ENCODE measurements around the gene MS4A7. TPM values are rescaled to one million over a fixed set of nuclear protein-coding genes. Genes with fewer than 3 reads are reported as not detected.
A peak's percentile ranks its signal among the peaks of the same experiment; 100 is the strongest.
"Not testable (repeated sequence)": the region's sequence is repeated elsewhere in the genome, so short reads cannot be mapped to it uniquely, and the experiment has no call there.

The MS4A7 gene
- total RNA-seq, 4 donors from 2014 or later, result 5.6 to 43.5 (median 26.1) TPM

DNA sequence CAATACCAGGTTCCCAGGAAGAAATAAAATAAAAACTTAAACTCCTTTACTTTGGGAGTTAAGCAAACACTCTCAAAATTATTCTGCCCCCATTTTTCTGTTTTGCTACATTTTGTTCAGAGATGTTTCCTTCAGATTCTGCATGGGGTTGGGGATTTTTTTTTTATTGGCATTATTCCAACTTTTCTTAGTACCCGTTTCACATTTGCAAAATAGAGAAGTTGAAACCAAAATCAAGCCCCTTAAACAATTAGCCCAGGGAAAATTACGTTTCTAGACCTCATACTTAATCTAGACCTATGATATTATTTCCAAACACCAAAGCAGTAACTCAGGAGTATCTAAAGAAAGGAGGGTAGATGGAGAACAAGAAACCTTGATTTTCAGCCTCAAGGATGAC, 20.6 kb upstream of the MS4A7 start:
- Histone ChIP-seq H3K4me3 (no peak overlapping the region), H3K27ac (no peak overlapping the region), H3K27me3 (no peaks in the 10 kb centered on the region), H3K36me3 (no peaks in the 10 kb centered on the region), H3K9me3 (no peaks in the 10 kb centered on the region), H3K4me1 (no peaks in the 10 kb centered on the region)
- in situ Hi-C loops (cut with MboI; ENCODE audit: low pct_ligation_motif_present in 1 of 4, low pct_unique_long_range_greater_than_20kb in 1 of 4, low sequenced_read_pairs in 3 of 4), result loop anchor here in 1 of 4 donors (25.0 kb wide), 1 partner anchor 280 kb away; no protein-coding TSS in a partner anchor
- WGBS, 2 donors (ENCODE audit: low coverage in 1 of 2), result 18 to 24% methylated on average over 2 of the region's 2 CpGs
- TF ChIP-seq POLR2A (IDR thresholded peaks at IDR 0.05), result no peak
- TF ChIP-seq EP300 (IDR thresholded peaks at IDR 0.05; ENCODE audit: low read depth), result no peak
- no peak for TF ChIP-seq POLR2AphosphoS5 (IDR thresholded peaks at IDR 0.05)
- intact Hi-C loops (cut with DNase I; ENCODE audit: low total_unique reads), result no loop called here
- no peak for DNase-seq

- in situ Hi-C loops (cut with MboI; ENCODE audit: low pct_ligation_motif_present in 1 of 4, low pct_unique_long_range_greater_than_20kb in 1 of 4, low sequenced_read_pairs in 3 of 4) (loop anchor here (10.0 to 25.0 kb wide), 3 partner anchors 124 to 277 kb away; no protein-coding TSS in a partner anchor), intact Hi-C loops (cut with DNase I; ENCODE audit: low total_unique reads) (no loop called here)
- H3K27ac ChIP-seq, result no peak overlapping the region
- no peak overlapping the region for H3K4me3 ChIP-seq
- no peaks in the 10 kb centered on the region for H3K4me1 ChIP-seq
- DNase-seq, result no peak
- no peak for TF ChIP-seq EP300 (IDR thresholded peaks at IDR 0.05; ENCODE audit: low read depth)
- no peak for TF ChIP-seq POLR2A (IDR thresholded peaks at IDR 0.05)
- TF ChIP-seq CTCF (IDR thresholded peaks at IDR 0.05), result no peak
- TF ChIP-seq POLR2AphosphoS5 (IDR thresholded peaks at IDR 0.05), result no peak
- no peaks in the 10 kb centered on the region for H3K27me3 ChIP-seq
- WGBS, 2 donors (ENCODE audit: low coverage in 1 of 2), result 73% methylated on average over 4 of the region's 4 CpGs; no CpG with 5 or more reads in 1 of the 2 donors
- H3K36me3 ChIP-seq, result no peaks in the 10 kb centered on the region
- H3K9me3 ChIP-seq, result no peaks in the 10 kb centered on the region
These were observed 17.7 kb upstream of the MS4A7 start for GRCh38 chr11:60360621-60361020.

GRCh38 chr11:60362241-60362640, 16.1 kb upstream of the MS4A7 start:
- WGBS, 2 donors (ENCODE audit: low coverage in 1 of 2), result 16 to 18% methylated on average over 1 of the region's 1 CpG
- no peaks in the 10 kb centered on the region for H3K9me3 ChIP-seq
- H3K27me3 ChIP-seq, result no peaks in the 10 kb centered on the region
- DNase-seq, result no peak
- no peak overlapping the region for H3K4me3 ChIP-seq
- H3K36me3 ChIP-seq, result no peaks in the 10 kb centered on the region
- H3K27ac ChIP-seq, result no peak overlapping the region
- intact Hi-C loops (cut with DNase I; ENCODE audit: low total_unique reads), result no loop called here
- TF ChIP-seq POLR2AphosphoS5 (IDR thresholded peaks at IDR 0.05), result no peak
- TF ChIP-seq CTCF (IDR thresholded peaks at IDR 0.05), result no peak
- no peak for TF ChIP-seq EP300 (IDR thresholded peaks at IDR 0.05; ENCODE audit: low read depth)
- no peak for TF ChIP-seq POLR2A (IDR thresholded peaks at IDR 0.05)
- in situ Hi-C loops (cut with MboI; ENCODE audit: low pct_ligation_motif_present in 1 of 4, low pct_unique_long_range_greater_than_20kb in 1 of 4, low sequenced_read_pairs in 3 of 4), result loop anchor here (10.0 to 25.0 kb wide), 3 partner anchors 123 to 275 kb away; no protein-coding TSS in a partner anchor
- no peaks in the 10 kb centered on the region for H3K4me1 ChIP-seq

- intact Hi-C loops (cut with DNase I; ENCODE audit: low total_unique reads) (no loop called here), in situ Hi-C loops (cut with MboI; ENCODE audit: low pct_ligation_motif_present in 1 of 4, low pct_unique_long_range_greater_than_20kb in 1 of 4, low sequenced_read_pairs in 3 of 4) (loop anchor here (10.0 to 25.0 kb wide), 3 partner anchors 121 to 273 kb away; no protein-coding TSS in a partner anchor)
- H3K27ac ChIP-seq, result peak overlapping the region in 1 of 4 donors; percentile 22
- peak; percentile 76 for DNase-seq
- no peaks in the 10 kb centered on the region for H3K36me3 ChIP-seq
- peak; percentile 64 to 80 (median 72) for TF ChIP-seq CTCF (IDR thresholded peaks at IDR 0.05)
- TF ChIP-seq EP300 (IDR thresholded peaks at IDR 0.05; ENCODE audit: low read depth), result no peak
- no peaks in the 10 kb centered on the region for H3K27me3 ChIP-seq
- 26 to 45% methylated on average over 3 to 7 of the region's 7 CpGs for WGBS, 2 donors (ENCODE audit: low coverage in 1 of 2)
- H3K9me3 ChIP-seq, result no peaks in the 10 kb centered on the region
- H3K4me1 ChIP-seq, result no peaks in the 10 kb centered on the region
- H3K4me3 ChIP-seq, result no peak overlapping the region
These were observed 14.5 kb upstream of the MS4A7 start for GRCh38 chr11:60363542-60364470.

DNA sequence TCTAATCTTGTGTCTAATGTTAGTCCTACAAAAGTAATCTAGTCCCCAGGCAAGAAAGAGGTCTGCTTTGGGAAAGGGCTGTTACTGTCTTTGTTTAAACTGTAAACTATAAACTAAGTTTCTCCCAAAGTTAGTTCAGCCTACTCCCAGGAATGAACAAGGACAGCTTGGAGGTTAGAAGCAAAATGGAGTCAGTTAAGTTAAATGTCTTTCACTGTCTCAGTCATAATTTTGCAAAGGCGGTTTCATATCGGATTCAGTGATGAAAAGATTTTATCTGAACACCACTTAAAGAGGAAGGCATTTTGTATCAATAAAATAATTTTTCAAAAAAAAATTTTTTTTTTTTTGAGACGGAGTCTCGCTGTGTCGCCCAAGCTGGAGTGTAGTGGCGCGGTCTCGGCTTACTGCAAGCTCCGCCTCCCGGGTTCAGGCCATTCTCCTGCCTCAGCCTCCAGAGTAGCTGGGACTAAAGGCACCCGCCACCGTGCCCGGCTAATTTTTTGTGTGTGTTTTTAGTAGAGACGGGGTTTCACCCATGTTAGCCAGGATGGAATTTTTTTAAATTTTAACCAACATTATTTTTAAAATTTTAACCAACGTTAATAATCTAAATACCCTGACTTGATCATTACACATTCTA, 11.9 kb upstream of the MS4A7 start:
- H3K36me3 ChIP-seq; H3K4me3 ChIP-seq; DNase-seq; H3K27me3 ChIP-seq; intact Hi-C loops (cut with DNase I; ENCODE audit: low total_unique reads); H3K27ac ChIP-seq; H3K9me3 ChIP-seq: not testable (repeated sequence)
- in situ Hi-C loops (cut with MboI; ENCODE audit: low pct_ligation_motif_present in 1 of 4, low pct_unique_long_range_greater_than_20kb in 1 of 4, low sequenced_read_pairs in 3 of 4), result loop anchor here (5.0 to 25.0 kb wide), 4 partner anchors 118 to 271 kb away; no protein-coding TSS in a partner anchor
- 88 to 89% methylated on average over 15 of the region's 15 CpGs for WGBS, 2 donors (ENCODE audit: low coverage in 1 of 2)
- H3K4me1 ChIP-seq, result peaks cover 0 to 14% (median 2%) of the 10 kb centered on the region in 4 donors
